ENCODE results near the gene GMCL1.
A peak's percentile ranks its signal among the peaks of the same experiment; 100 is the strongest.

Gene GMCL1

GRCh38 chr2:69797836-69798289 lies 31.6 kb upstream of the GMCL1 start:
- no peak overlapping the region for H3K27ac ChIP-seq (ENCODE audit: low read depth, low read length, poor library complexity, severe bottlenecking)
- no peaks in the 10 kb centered on the region for H3K4me1 ChIP-seq (ENCODE audit: insufficient read depth, low read length, severe bottlenecking)
- no peaks in the 10 kb centered on the region; the same call in 1 of the 2 replicates for H3K36me3 ChIP-seq (ENCODE audit: insufficient read depth, low read length)
- H3K4me3 ChIP-seq (ENCODE audit: low read depth, low read length, poor library complexity, severe bottlenecking) = no peak overlapping the region
- H3K27me3 ChIP-seq (ENCODE audit: insufficient read depth, low read length) = peaks cover 4% of the 10 kb centered on the region
- no peaks in the 10 kb centered on the region for H3F3A ChIP-seq (ENCODE audit: insufficient read depth, low read length)
- H3K79me2 ChIP-seq (ENCODE audit: insufficient read depth, low read length) = no peaks in the 10 kb centered on the region
- H3K4me2 ChIP-seq (ENCODE audit: low read length) = no peak overlapping the region
- H3K9me2 ChIP-seq (ENCODE audit: low read depth, low read length) = no peaks in the 10 kb centered on the region
- H3K9ac ChIP-seq (ENCODE audit: low read length) = no peak overlapping the region
- H3K9me3 ChIP-seq (ENCODE audit: low read length) = no peaks in the 10 kb centered on the region
- H4K20me1 ChIP-seq (ENCODE audit: insufficient read depth, low read length) = no peaks in the 10 kb centered on the region
- H2AFZ ChIP-seq (ENCODE audit: low read length) = no peak overlapping the region
- no peak for TF ChIP-seq EZH2 (IDR thresholded peaks at IDR 0.05; ENCODE audit: borderline replicate concordance, low read length)

- no peak for TF ChIP-seq EZH2 (IDR thresholded peaks at IDR 0.05; ENCODE audit: borderline replicate concordance, low read length)
- TF ChIP-seq CTCF (IDR thresholded peaks at IDR 0.05; ENCODE audit: low read length) = no peak
- H3F3A ChIP-seq (ENCODE audit: insufficient read depth, low read length) = no peaks in the 10 kb centered on the region
- H3K4me2 ChIP-seq (ENCODE audit: low read length) = peak overlapping the region; percentile 52; the same call in 1 of the 2 replicates
- H3K9me3 ChIP-seq (ENCODE audit: low read length) = no peaks in the 10 kb centered on the region
- H3K79me2 ChIP-seq (ENCODE audit: insufficient read depth, low read length) = no peaks in the 10 kb centered on the region
- H3K9me2 ChIP-seq (ENCODE audit: low read depth, low read length) = no peaks in the 10 kb centered on the region
- no peak overlapping the region for H2AFZ ChIP-seq (ENCODE audit: low read length)
- H4K20me1 ChIP-seq (ENCODE audit: insufficient read depth, low read length) = no peaks in the 10 kb centered on the region
- H3K4me1 ChIP-seq (ENCODE audit: insufficient read depth, low read length, severe bottlenecking) = peaks cover 4% of the 10 kb centered on the region
- H3K4me3 ChIP-seq (ENCODE audit: low read depth, low read length, poor library complexity, severe bottlenecking) = peak overlapping the region; percentile 12
- peaks cover 4% of the 10 kb centered on the region for H3K27me3 ChIP-seq (ENCODE audit: insufficient read depth, low read length)
- no peak overlapping the region for H3K27ac ChIP-seq (ENCODE audit: low read depth, low read length, poor library complexity, severe bottlenecking)
- H3K9ac ChIP-seq (ENCODE audit: low read length) = no peak overlapping the region
- no peaks in the 10 kb centered on the region; the same call in 1 of the 2 replicates for H3K36me3 ChIP-seq (ENCODE audit: insufficient read depth, low read length)
Measured at GRCh38 chr2:69798290-69798908, 31.1 kb upstream of the GMCL1 start.

GRCh38 chr2:69798909-69799526 lies 30.4 kb upstream of the GMCL1 start:
- Histone ChIP-seq H3K9me3 (ENCODE audit: low read length) (no peaks in the 10 kb centered on the region), H3K9ac (ENCODE audit: low read length) (no peak overlapping the region), H3K4me2 (ENCODE audit: low read length) (peak overlapping the region; percentile 52; the same call in 1 of the 2 replicates), H3F3A (ENCODE audit: insufficient read depth, low read length) (no peaks in the 10 kb centered on the region), H2AFZ (ENCODE audit: low read length) (no peak overlapping the region), H4K20me1 (ENCODE audit: insufficient read depth, low read length) (no peaks in the 10 kb centered on the region), H3K4me3 (ENCODE audit: low read depth, low read length, poor library complexity, severe bottlenecking) (peak overlapping the region; percentile 12), H3K36me3 (ENCODE audit: insufficient read depth, low read length) (no peaks in the 10 kb centered on the region; the same call in 1 of the 2 replicates), H3K27me3 (ENCODE audit: insufficient read depth, low read length) (peaks cover 4% of the 10 kb centered on the region), H3K9me2 (ENCODE audit: low read depth, low read length) (no peaks in the 10 kb centered on the region), H3K79me2 (ENCODE audit: insufficient read depth, low read length) (no peaks in the 10 kb centered on the region), H3K4me1 (ENCODE audit: insufficient read depth, low read length, severe bottlenecking) (peaks cover 6% of the 10 kb centered on the region), H3K27ac (ENCODE audit: low read depth, low read length, poor library complexity, severe bottlenecking) (no peak overlapping the region)
- TF ChIP-seq EZH2 (IDR thresholded peaks at IDR 0.05; ENCODE audit: borderline replicate concordance, low read length) (no peak), CTCF (IDR thresholded peaks at IDR 0.05; ENCODE audit: low read length) (no peak)
